GF-D8 (cell line): ENCODE measurements around the gene ANAPC4.

ENCODE experiments used
- DNase-seq: peaks from one replicate; lab custom pipeline; 2025; lab: John Stamatoyannopoulos, UW

Gene ANAPC4

GRCh38 chr4:25378437-25378743 lies 1.3 kb downstream of the ANAPC4 start:
- DNase-seq: no peak

- no peak for DNase-seq
Observed at GRCh38 chr4:25379591-25379990, 2.5 kb downstream of the ANAPC4 start.

GRCh38 chr4:25383647-25384046 lies 6.6 kb downstream of the ANAPC4 start:
- DNase-seq: no peak

DNA sequence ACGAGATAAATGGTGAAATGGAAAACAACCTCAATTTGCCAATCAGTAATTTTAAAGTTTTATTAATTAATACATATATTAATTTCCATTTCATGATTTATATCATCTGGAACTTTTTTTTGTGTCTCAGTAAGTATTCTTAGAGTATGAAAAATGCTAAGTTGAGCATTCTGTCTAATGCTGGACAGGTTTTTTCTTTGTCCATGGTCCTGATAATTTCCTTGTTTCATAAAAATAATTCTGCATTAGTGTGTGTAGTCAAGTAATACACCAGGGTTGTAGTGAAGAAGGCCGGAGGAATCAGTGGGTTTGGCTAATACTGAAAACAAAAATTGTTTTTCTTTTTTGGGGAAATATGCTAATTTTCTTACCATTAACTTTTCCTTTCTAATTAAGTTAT lies 9.9 kb downstream of the ANAPC4 start:
- no peak for DNase-seq

DNA sequence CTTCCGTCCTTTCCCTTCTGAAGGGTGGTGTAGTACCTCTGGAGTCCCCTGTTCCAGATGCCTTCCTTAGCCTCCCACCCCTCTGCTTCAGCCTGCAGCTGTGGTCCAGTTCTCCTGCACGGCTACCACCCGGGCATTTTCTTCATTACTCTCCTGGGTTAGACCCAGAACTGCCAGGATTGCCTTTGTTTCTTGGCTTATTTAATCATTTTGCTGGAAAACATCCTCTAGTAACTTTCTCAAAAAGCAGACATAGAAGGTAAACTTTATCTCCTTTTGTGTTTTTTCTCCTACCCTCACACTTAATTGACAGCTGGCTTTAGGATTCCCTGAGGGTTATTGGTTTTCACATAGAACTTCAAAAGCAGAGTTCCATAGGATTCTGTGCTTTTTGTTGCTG lies 20.2 kb downstream of the ANAPC4 start:
- no peak for DNase-seq

- DNase-seq: no peak
Observed at GRCh38 chr4:25399510-25399909, 22.4 kb downstream of the ANAPC4 start.

DNA sequence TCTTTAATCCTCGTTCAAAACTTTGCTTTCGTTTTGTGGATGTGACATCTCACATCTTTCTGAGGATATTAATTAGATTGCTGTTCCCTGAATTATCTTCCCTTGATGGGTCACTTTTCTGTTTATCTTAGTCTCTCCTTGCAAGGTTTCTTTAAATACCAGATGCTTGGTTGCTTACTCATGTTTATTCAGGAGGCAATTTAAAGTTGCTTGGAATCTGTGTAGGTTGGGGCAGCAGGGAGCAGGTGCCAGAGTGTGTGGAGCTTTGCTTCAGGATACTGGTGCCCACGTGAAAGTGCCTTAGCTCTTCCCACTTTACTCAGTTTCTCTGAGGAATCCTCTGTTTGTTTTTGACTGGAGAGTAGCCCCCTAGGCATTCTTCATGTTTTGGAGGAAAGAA lies 24.0 kb downstream of the ANAPC4 start:
- no peak for DNase-seq

- DNase-seq: no peak
Observed at GRCh38 chr4:25402521-25402920, 25.5 kb downstream of the ANAPC4 start.

- no peak for DNase-seq
Observed at GRCh38 chr4:25403699-25404098, 26.6 kb downstream of the ANAPC4 start.

DNA sequence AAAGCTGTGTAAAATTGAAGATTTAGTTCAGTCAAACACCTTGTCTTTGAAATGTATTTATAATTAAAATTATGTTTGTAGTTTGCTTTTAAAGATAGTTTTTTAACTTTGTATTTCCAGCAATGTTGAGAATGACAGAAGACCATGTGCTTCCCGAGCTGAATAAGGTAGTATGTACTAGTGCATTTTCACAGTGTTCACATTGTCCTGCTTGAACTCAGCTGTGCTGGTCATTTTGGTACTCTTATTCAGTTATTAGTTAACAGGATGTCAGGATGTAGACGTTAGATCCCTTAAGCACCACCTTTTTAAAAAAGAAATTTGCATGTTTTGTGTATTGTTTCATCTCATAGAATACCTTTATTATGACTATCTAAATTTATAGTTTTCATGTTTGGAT lies 28.4 kb downstream of the ANAPC4 start:
- no peak for DNase-seq

GRCh38 chr4:25406081-25406692 lies 29.1 kb downstream of the ANAPC4 start:
- DNase-seq: no peak

- DNase-seq: no peak
Observed at GRCh38 chr4:25410820-25411529, 33.9 kb downstream of the ANAPC4 start.

- no peak for DNase-seq
Observed at GRCh38 chr4:25413261-25413660, 36.2 kb downstream of the ANAPC4 start.

GRCh38 chr4:25417014-25417413 lies 40.0 kb downstream of the ANAPC4 start:
- DNase-seq: no peak

DNA sequence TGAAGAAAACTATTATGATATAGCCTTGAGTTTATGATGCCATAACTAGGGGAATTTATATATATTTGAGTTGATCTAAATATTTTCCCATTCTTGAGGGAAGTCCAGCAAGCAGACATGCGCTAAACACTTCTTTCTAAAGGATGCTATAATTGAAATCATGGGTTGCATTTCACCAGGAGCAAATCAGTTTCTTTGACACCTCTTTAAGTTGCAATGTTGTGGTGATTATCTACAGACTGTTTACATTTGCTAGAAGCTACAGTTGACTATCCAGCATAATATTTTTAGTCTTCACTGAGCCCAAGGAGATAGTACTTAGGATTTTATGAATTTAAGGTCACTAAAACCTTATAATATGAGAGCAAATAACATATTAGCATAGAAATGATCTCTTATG lies 43.9 kb downstream of the ANAPC4 start:
- DNase-seq: no peak

DNA sequence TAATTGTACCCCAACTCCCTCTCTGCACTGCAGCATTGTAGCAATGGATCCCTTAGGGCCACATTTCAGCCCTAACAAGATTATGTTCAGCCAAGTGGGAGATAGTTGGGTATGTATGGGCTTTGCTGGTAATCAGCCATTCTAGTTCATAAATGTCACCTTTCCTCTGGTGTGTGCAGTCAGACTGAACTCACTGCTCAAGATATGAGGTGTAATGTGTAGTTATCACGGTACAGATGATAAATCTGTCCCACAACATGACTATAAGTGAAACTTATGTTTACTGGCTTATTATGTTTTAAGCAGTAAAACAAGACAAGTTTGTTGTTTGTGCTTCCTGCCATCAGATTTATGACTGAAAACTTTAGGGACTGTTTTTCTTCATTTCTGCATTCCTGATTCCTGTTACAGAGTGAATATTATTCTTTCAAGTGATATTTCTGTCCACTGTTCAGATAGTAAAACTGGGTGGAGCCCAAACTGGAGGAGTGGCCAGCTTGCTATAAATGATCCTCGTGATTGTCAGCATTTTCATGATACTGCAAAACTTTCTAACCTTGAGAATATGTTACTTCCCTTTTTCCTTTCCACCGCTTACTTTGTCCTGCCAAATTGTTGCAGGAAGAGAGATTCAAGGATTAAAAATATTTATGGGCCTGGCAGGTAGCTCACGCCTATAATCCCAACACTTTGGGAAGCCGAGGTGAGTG lies 44.9 kb downstream of the ANAPC4 start:
- DNase-seq: no peak

DNA sequence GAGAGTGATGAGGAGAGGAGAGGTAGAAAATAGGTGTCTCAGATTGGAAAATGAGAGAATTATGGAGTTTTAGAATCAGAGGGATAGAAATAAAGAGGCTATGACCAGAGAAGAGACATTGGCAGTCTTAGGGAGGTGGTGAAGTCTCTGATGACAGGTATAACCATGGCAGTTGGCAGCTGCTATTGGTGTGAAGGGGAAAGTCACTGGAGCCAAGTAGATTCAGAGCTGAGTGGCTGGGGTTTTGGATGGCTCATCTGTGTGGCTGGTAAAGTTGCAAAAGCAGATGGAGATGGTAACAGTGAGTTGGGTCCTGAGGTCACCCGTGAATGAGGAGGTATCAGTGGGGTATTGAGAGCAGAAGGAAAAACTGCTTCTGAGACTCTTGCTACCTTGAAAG lies 46.5 kb downstream of the ANAPC4 start:
- DNase-seq: no peak

GRCh38 chr4:25424539-25425228 lies 47.6 kb downstream of the ANAPC4 start:
- no peak for DNase-seq

- no peak for DNase-seq
Observed at GRCh38 chr4:25425361-25425760, 48.3 kb downstream of the ANAPC4 start.

DNA sequence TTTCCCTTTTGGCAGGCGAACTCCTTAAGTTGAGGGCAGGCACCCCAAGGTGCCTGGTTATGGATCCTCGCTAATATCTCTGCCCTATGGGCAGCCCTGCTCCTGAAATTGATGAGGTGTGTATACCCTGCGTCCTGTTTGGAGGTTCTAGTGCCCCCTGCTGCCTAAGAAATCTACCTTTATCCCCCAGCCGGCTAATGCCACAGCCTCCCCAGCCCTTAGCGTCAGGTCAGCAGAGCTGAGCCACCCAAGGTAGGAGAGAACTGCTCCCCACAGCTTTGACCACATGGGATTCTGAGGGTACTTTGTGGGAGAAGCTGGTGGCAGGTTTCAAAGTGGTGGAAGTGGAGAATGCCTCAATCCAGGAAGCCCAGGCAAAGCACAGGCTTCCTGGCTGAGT lies 50.8 kb downstream of the ANAPC4 start:
- DNase-seq: no peak

GRCh38 chr4:25430630-25431029 lies 53.6 kb downstream of the ANAPC4 start:
- DNase-seq: no peak

DNA sequence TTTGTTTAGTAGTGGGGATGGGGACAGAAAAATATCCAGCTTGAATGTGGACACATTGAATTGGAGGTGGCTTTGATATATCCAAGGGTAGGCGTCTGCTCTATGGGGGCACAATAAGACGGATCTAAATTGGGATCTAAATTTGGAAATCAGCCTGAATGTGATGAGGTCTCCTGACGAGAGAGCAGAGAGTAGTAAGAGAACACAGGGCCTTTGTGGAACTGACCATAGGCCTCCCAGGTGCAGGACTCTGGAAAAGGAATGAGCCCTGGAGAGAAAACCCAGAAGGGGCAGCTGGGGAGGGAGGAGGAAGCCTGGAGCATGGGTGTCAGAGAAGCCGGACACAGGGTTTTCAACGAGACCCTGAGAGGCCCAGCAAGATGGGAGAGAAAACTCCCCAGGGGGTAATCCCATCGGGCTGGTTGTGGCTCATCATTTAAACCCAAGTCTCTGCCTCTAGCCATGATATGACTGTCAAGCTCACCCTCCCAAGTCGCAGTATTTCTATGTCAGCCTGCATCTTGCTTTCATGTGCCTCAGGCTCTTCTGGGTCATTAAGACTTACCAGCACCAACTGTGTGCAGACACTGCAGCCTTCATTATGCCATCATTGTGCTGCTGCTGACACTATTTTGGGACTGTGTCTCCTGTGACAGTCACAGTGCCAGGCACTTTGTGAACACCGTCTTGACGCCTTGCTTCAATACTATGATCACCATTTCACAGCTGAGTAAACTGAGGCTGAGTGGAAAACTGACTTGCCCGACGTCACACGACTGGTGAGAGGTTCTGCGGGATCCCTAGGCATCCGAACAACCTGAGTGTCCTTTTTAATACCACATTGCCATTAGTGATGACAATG lies 57.1 kb downstream of the ANAPC4 start:
- DNase-seq: no peak
